Stimulated activated CD4-positive, alpha-beta T cell treated with anti-CD3 and anti-CD28 coated beads, TNF-alpha, amount 100 ng/mL, for 1 hour (primary cell): ENCODE measurements around the gene STON1.
"Not testable (repeated sequence)": the region's sequence is repeated elsewhere in the genome, so short reads cannot be mapped to it uniquely, and the experiment has no call there.

ENCODE experiments used
- DNase-seq, 3 donors: peaks; one replicate each; pipeline ENCODE4 v3.0.0-alpha.2; 2020; ENCODE audit warnings: low read depth in 3 of 3, low spot score in 1 of 3

STON1 gene

GRCh38 chr2:48528431-48528830 lies 1.5 kb upstream of the STON1 start:
- DNase-seq = no peak

- DNase-seq = no peak
Measured at GRCh38 chr2:48529194-48529593, 760 bp upstream of the STON1 start.

- DNase-seq = peak in 1 of 3 donors; percentile 5
Measured at GRCh38 chr2:48529676-48530032, 300 bp upstream of the STON1 start.

- DNase-seq = no peak
Measured at GRCh38 chr2:48531141-48531648, 1.2 kb downstream of the STON1 start.

- no peak for DNase-seq
Measured at GRCh38 chr2:48532174-48532573, 2.2 kb downstream of the STON1 start.

GRCh38 chr2:48532824-48533223 lies 2.9 kb downstream of the STON1 start:
- DNase-seq = no peak

- no peak for DNase-seq
Measured at GRCh38 chr2:48534781-48535180, 4.8 kb downstream of the STON1 start.

GRCh38 chr2:48540237-48540935 lies 10.4 kb downstream of the STON1 start:
- DNase-seq = no peak

- DNase-seq = no peak
Measured at GRCh38 chr2:48541666-48542389, 11.9 kb downstream of the STON1 start.

- DNase-seq = no peak
Measured at GRCh38 chr2:48543895-48544294, 13.9 kb downstream of the STON1 start.

- no peak for DNase-seq
Measured at GRCh38 chr2:48545244-48545643, 15.3 kb downstream of the STON1 start.

- no peak for DNase-seq
Measured at GRCh38 chr2:48548840-48549239, 18.9 kb downstream of the STON1 start.

- no peak for DNase-seq
Measured at GRCh38 chr2:48549972-48550371, 20.0 kb downstream of the STON1 start.

- DNase-seq = no peak
Measured at GRCh38 chr2:48551548-48551947, 21.6 kb downstream of the STON1 start.

- not testable (repeated sequence) for DNase-seq
Measured at GRCh38 chr2:48555071-48555470, 25.1 kb downstream of the STON1 start.

- no peak for DNase-seq
Measured at GRCh38 chr2:48558456-48558855, 28.5 kb downstream of the STON1 start.

- DNase-seq = no peak
Measured at GRCh38 chr2:48560546-48561209, 30.7 kb downstream of the STON1 start.

- no peak for DNase-seq
Measured at GRCh38 chr2:48562281-48562680, 32.3 kb downstream of the STON1 start.

GRCh38 chr2:48566592-48567310 lies 36.8 kb downstream of the STON1 start:
- no peak for DNase-seq

GRCh38 chr2:48567671-48568070 lies 37.7 kb downstream of the STON1 start:
- no peak for DNase-seq

GRCh38 chr2:48568547-48568946 lies 38.6 kb downstream of the STON1 start:
- DNase-seq = no peak
